H9 (cell line): Measurements from ENCODE around the gene EML1. TPM values are rescaled to one million over a fixed set of nuclear protein-coding genes. Genes with fewer than 3 reads are reported as not detected.

Source experiments
- DNase-seq: peaks from one replicate; pipeline ENCODE4 v3.0.0-alpha.2; 2017
- H2AFZ ChIP-seq: one replicate; pipeline ENCODE4 v1.6.1; 2013; ENCODE audit warnings: mild to moderate bottlenecking, low read length, control low read depth, moderate library complexity
- H2AK5ac ChIP-seq: 2 replicates; pipeline ENCODE4 v1.6.1; 2013; ENCODE audit warnings: low read length, control low read depth, mixed read lengths; ENCODE audit not compliant: insufficient read length
- H2BK120ac ChIP-seq: one replicate; pipeline ENCODE4 v1.6.1; 2013; ENCODE audit warnings: low read depth, mild to moderate bottlenecking, low read length, control low read depth, inconsistent platforms; ENCODE audit not compliant: poor library complexity, severe bottlenecking
- H2BK12ac ChIP-seq: 2 replicates; pipeline ENCODE4 v1.6.1; 2013; ENCODE audit warnings: low read length, control low read depth, mixed read lengths, low read depth; ENCODE audit not compliant: insufficient read length
- H2BK15ac ChIP-seq: 2 replicates; pipeline ENCODE4 v1.6.1; 2013; ENCODE audit warnings: low read depth, low read length, control low read depth
- H2BK20ac ChIP-seq: one replicate; pipeline ENCODE4 v1.6.1; 2013; ENCODE audit warnings: low read depth, mild to moderate bottlenecking, low read length, control low read depth, inconsistent platforms; ENCODE audit not compliant: poor library complexity, severe bottlenecking
- H2BK5ac ChIP-seq: 2 replicates; pipeline ENCODE4 v1.6.1; 2013; ENCODE audit warnings: low read length, control low read depth, mixed read lengths; ENCODE audit not compliant: insufficient read length
- H3K14ac ChIP-seq: 2 replicates; pipeline ENCODE4 v1.6.1; 2013; ENCODE audit warnings: low read length, control low read depth; ENCODE audit not compliant: insufficient read depth
- H3K18ac ChIP-seq: 2 replicates; pipeline ENCODE4 v1.6.1; 2013; ENCODE audit warnings: low read depth, mild to moderate bottlenecking, mixed read lengths, low read length, control low read depth; ENCODE audit not compliant: insufficient read length
- H3K23ac ChIP-seq: 2 replicates; pipeline ENCODE4 v1.6.1; 2013; ENCODE audit warnings: low read length, control low read depth, mixed read lengths, low read depth; ENCODE audit not compliant: insufficient read length
- H3K23me2 ChIP-seq: 2 replicates; pipeline ENCODE4 v1.6.1; 2013; ENCODE audit warnings: low read depth, mild to moderate bottlenecking, mixed read lengths, low read length, control low read depth; ENCODE audit not compliant: insufficient read length, poor library complexity, severe bottlenecking
- H3K27ac ChIP-seq: 2 replicates; pipeline ENCODE4 v1.5.1; 2013; ENCODE audit warnings: low read length, control low read depth, mixed read lengths, low read depth; ENCODE audit not compliant: insufficient read length
- H3K27me3 ChIP-seq: 2 replicates; pipeline ENCODE4 v1.6.1; 2013; ENCODE audit warnings: low read length, control low read depth, inconsistent platforms; ENCODE audit not compliant: insufficient read depth
- H3K4ac ChIP-seq: 2 replicates; pipeline ENCODE4 v1.6.1; 2013; ENCODE audit warnings: low read depth, mild to moderate bottlenecking, control low read depth, inconsistent platforms, low read length, moderate library complexity
- H3K4me1 ChIP-seq: 2 replicates; pipeline ENCODE4 v1.6.1; 2013; ENCODE audit warnings: low read length, control low read depth, inconsistent platforms; ENCODE audit not compliant: insufficient read depth
- H3K4me2 ChIP-seq: 2 replicates; pipeline ENCODE4 v1.6.1; 2013; ENCODE audit warnings: low read length, control low read depth, mixed read lengths; ENCODE audit not compliant: insufficient read length, insufficient read depth
- H3K56ac ChIP-seq: 2 replicates; pipeline ENCODE4 v1.6.1; 2013; ENCODE audit warnings: low read depth, mild to moderate bottlenecking, mixed read lengths, low read length, control low read depth; ENCODE audit not compliant: insufficient read length
- H3K79me1 ChIP-seq: 2 replicates; pipeline ENCODE4 v1.6.1; 2013; ENCODE audit warnings: low read depth, mild to moderate bottlenecking, moderate library complexity, low read length, control low read depth, inconsistent platforms; ENCODE audit not compliant: insufficient read depth, poor library complexity, severe bottlenecking
- H3K79me2 ChIP-seq: 2 replicates; pipeline ENCODE4 v1.6.1; 2013; ENCODE audit warnings: low read length, control low read depth, inconsistent platforms; ENCODE audit not compliant: insufficient read depth
- H3K9ac ChIP-seq: 2 replicates; pipeline ENCODE4 v1.6.1; 2013; ENCODE audit warnings: low read length, control low read depth, mixed read lengths; ENCODE audit not compliant: insufficient read length; ENCODE audit errors: extremely low read depth
- H3K9me3 ChIP-seq: one replicate; pipeline ENCODE4 v1.6.1; 2013; ENCODE audit warnings: low read depth, low read length, inconsistent platforms; ENCODE audit not compliant: control insufficient read depth
- H3T11ph ChIP-seq: one replicate; pipeline ENCODE4 v1.6.1; 2013; ENCODE audit warnings: mild to moderate bottlenecking, low read length, control low read depth, inconsistent platforms
- H4K20me1 ChIP-seq: one replicate; pipeline ENCODE4 v1.6.1; 2013; ENCODE audit not compliant: control insufficient read depth, insufficient read length, insufficient read depth
- H4K5ac ChIP-seq: 2 replicates; pipeline ENCODE4 v1.6.1; 2013; ENCODE audit warnings: low read depth, mild to moderate bottlenecking, mixed read lengths, low read length, control low read depth; ENCODE audit not compliant: insufficient read length
- H4K8ac ChIP-seq: replicated peaks from 2 replicates; pipeline ENCODE4 v1.6.1; 2013; ENCODE audit warnings: low read length, control low read depth, mixed read lengths, low read depth; ENCODE audit not compliant: insufficient read length
- H4K91ac ChIP-seq: 2 replicates; pipeline ENCODE4 v1.6.1; 2013; ENCODE audit warnings: low read depth, mild to moderate bottlenecking, moderate library complexity, mixed read lengths, low read length, control low read depth; ENCODE audit not compliant: insufficient read length
- H3K27ac Mint-ChIP-seq, 3 experiments: 2 replicates in 2 of 3; 3 replicates in 1 of 3; pipeline ENCODE4 v1.8.0; 2020 to 2021; ENCODE audit warnings: mixed read lengths in 3 of 3, mild to moderate bottlenecking in 1 of 3, moderate library complexity in 1 of 3
- H3K27me3 Mint-ChIP-seq: 2 replicates; pipeline ENCODE4 v1.8.0; 2021; ENCODE audit warnings: low read depth, mild to moderate bottlenecking, moderate library complexity, mixed read lengths
- H3K36me3 Mint-ChIP-seq, 3 experiments: 2 replicates in 2 of 3; 3 replicates in 1 of 3; pipeline ENCODE4 v1.8.0; 2020 to 2021; ENCODE audit warnings: low read depth in 3 of 3, mixed read lengths in 3 of 3; ENCODE audit not compliant: insufficient read depth in 1 of 3
- H3K4me1 Mint-ChIP-seq, 2 experiments: 2 replicates each; pipeline ENCODE4 v1.8.0; 2020; ENCODE audit warnings: mixed read lengths in 2 of 2
- H3K4me3 Mint-ChIP-seq, 2 experiments: 2 replicates in 1 of 2; 3 replicates in 1 of 2; pipeline ENCODE4 v1.8.0; 2020 to 2021; ENCODE audit warnings: mild to moderate bottlenecking in 2 of 2, mixed read lengths in 2 of 2, moderate library complexity in 1 of 2
- H3K9me3 Mint-ChIP-seq, 2 experiments: 2 replicates in 1 of 2; 3 replicates in 1 of 2; pipeline ENCODE4 v1.8.0; 2020; ENCODE audit warnings: mild to moderate bottlenecking in 2 of 2, mixed read lengths in 2 of 2, moderate library complexity in 1 of 2
- CTCF ChIP-seq: fragments of 200-600 bp; sonication (generic); conservative IDR thresholded peaks from 3 replicates; pipeline ENCODE4 v1.8.0; 2021; ENCODE audit warnings: antibody characterized with exemption, mild to moderate bottlenecking
- WGBS: extraction: QIAGEN DNeasy Blood & Tissue Kit; methylation state at CpG from one replicate; pipeline ENCODE4 v1.1.7; 2013; ENCODE audit warnings: missing lambda C conversion rate, low lambda C conversion rate, mixed read lengths; ENCODE audit not compliant: insufficient read length; ENCODE audit errors: extremely low coverage; 5-methylcytosine and 5-hydroxymethylcytosine counted together
- total RNA-seq: library from RNA; stranded (reverse); gene quantifications from 2 replicates; pipeline ENCODE4 v1.2.1, GENCODE V29; 2021

The EML1 gene
- total RNA-seq, 1 experiment from 2014 or later = 16.7 TPM

- Histone ChIP-seq H2BK15ac (no peak overlapping the region), H3K23me2 (no peaks in the 10 kb centered on the region), H2AK5ac (no peak overlapping the region), H3T11ph (no peak overlapping the region), H3K23ac (no peak overlapping the region), H2BK12ac (no peak overlapping the region), H3K4me2 (no peak overlapping the region), H3K27me3 (no peaks in the 10 kb centered on the region), H3K4ac (no peak overlapping the region), H3K79me2 (no peaks in the 10 kb centered on the region), H2BK20ac (no peak overlapping the region), H4K8ac (no peak overlapping the region), H3K4me1 (no peaks in the 10 kb centered on the region; the same call in 1 of the 2 replicates), H4K5ac (no peak overlapping the region), H2BK120ac (no peak overlapping the region), H3K9ac (no peak overlapping the region), H4K20me1 (no peaks in the 10 kb centered on the region), H3K27ac (no peak overlapping the region), H2BK5ac (no peak overlapping the region), H3K56ac (no peak overlapping the region), H4K91ac (no peak overlapping the region), H3K79me1 (no peaks in the 10 kb centered on the region), H3K18ac (no peak overlapping the region), H2AFZ (no peak overlapping the region), H3K9me3 (no peaks in the 10 kb centered on the region), H3K14ac (peak overlapping the region; percentile 27; the same call in 1 of the 2 replicates)
- peaks cover 3 to 15% (median 6%) of the 10 kb centered on the region in 3 experiments; a peak in 6 of 7 replicates for H3K36me3 Mint-ChIP-seq
- peaks cover 12 to 13% of the 10 kb centered on the region in 2 experiments for H3K9me3 Mint-ChIP-seq
- DNase-seq = no peak
- no peak overlapping the region; a peak in 1 of 7 replicates for H3K27ac Mint-ChIP-seq
- no CpG with 5 or more reads among the region's 6 CpGs for WGBS
- no peak overlapping the region; a peak in 1 of 5 replicates for H3K4me3 Mint-ChIP-seq
- H3K27me3 Mint-ChIP-seq = peaks cover 21% of the 10 kb centered on the region
- H3K4me1 Mint-ChIP-seq = peaks cover 13 to 14% of the 10 kb centered on the region in 2 experiments
- no peak for TF ChIP-seq CTCF
These were observed 12.1 kb upstream of the EML1 start for GRCh38 chr14:99781091-99781490.
